GM19328 (cell line): ENCODE results near the gene HNF4A.
"Not testable (repeated sequence)": the region's sequence is repeated elsewhere in the genome, so short reads cannot be mapped to it uniquely, and the experiment has no call there.

Experiments
- ATAC-seq: cut with Tn5 transposase; IDR thresholded peaks from one replicate; pipeline ENCODE4 v1.9.1; 2021; ENCODE audit warnings: mild to moderate bottlenecking, moderate library complexity; ENCODE audit not compliant: unreplicated experiment

Gene HNF4A

DNA sequence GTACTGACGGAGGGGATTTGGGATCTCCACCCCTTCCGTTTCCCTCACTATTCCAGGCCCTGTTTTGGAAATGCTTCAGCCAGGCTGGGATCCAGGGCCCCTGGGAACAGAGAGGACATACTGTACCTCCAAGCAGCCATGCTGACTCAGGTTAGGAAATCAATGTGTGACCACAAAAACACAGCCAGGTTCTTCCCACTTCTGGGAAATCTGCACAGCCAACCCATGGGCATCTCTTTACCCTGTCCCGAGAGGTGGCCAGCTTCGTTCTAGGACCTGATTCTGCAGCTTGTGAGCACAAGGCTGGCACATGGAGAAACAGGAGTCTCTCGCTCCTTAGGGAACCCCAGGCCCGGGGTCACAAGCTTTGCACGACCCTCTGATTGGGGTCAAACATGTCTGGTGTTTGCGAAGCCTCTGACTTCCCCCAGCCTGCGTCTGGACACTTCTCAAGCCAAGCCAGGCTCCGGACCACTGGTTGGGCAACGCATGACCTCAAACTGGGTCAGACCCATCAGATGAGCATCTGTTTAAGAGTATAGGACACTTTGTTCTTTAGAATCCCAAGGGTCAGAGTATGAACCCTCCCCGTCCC, 111.9 kb downstream of the HNF4A start:
- no peak for ATAC-seq

- no peak for ATAC-seq
These were observed 112.7 kb downstream of the HNF4A start for GRCh38 chr20:44468044-44468782.

GRCh38 chr20:44470327-44470726, 114.8 kb downstream of the HNF4A start:
- ATAC-seq = no peak

DNA sequence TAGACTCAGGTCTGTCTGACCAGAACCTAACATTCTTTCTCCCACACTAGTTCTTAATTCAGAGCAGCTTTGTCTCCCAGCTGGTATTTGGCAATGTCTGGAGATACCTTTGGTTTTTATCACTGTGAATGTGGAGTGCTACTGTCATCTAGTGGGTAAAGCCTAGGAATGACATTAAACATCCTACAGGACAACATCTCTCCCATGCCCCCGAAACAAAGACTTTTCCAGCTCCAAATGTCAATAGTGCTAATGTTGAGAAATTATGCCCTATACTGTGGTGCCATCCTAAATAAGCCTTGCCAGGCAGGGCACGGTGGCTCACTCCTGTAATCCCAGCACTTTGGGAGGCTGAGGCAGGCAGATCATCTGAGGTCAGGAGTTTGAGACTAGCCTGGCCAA, 116.0 kb downstream of the HNF4A start:
- no peak for ATAC-seq

GRCh38 chr20:44472283-44472682, 116.8 kb downstream of the HNF4A start:
- ATAC-seq = not testable (repeated sequence)

DNA sequence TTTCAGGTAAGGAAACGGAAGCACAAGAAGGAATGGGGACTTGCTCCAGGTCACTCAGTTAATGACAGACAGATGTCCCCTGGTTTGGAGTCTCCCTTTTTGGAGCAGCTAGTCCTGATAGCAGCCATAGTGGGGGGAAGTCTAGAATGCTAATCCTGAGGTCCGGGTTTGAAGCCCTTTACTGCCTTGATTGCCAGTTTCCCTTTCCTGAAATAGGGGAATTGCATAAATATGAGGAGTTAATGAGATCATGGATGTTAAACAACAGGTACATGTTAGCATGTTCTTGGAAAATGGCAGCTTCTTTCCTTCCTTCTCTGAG, 119.8 kb downstream of the HNF4A start:
- no peak for ATAC-seq

DNA sequence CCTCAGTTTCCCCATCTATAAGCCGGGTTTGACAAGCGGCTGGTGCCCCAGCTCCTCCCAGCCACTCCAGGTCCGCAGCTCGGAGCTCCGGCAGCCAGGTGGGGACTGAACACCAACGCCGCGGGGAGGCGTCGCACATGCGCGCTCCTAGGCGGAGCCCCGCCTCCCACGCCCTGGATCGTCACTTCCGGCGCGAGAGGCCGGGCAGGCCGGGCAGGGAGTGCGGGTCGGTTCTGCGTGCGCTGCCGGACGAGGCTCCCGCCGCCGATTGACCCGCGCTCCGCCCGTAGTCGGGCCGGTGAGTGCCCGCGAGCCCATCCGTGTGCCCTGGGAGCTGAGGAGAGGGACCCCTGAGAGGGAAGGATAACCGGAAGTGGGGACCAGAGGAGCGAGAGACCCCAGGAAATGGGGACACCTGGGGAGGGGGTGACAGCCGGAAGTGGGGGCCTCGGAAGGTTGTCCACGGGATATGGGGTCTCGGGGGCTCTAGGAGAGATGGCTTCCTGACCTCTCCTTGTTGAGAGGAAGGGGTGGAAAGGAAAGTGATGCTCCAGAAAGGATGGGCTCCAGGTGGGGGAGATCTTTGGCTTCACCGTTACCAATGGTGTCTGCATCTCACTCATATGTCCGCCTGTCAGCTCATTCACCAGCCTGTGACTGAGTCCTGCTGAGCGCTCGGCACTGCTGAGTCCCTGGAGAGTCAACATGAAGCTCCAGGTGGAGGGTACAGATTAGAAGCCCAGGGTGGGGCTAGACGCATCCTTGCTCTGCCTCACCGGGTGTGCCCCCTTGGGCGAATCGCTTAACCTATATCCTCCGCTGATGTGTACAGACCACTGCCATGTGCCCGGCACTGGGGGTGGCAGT, 120.4 kb downstream of the HNF4A start, which contains the start of gene TTPAL:
TSS of gene TTPAL (plus strand) at position 181 of the 867 bp plus-strand sequence. CDS start 4,126 bp downstream, outside the sequence.
- peak; percentile 87 for ATAC-seq

DNA sequence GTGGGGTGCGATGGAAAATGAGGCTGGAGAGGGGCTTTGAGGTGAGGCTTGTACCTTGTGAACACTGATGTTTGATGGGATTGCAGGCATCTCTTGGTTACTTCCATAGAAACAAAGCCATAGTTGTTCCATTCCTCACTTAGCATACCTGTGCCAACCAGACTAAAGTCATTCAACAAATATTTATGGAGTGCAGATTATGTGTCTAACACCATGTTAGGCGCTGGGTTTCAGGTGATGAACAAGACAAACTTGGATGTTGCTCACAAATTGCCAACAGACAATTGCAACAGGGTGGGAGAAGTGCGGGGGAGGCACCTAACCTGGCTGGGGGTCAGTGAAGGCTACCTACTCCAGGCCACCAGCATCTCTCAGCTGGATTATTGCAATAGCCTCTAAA, 121.7 kb downstream of the HNF4A start:
- no peak for ATAC-seq

- no peak for ATAC-seq
These were observed 122.7 kb downstream of the HNF4A start for GRCh38 chr20:44478206-44478605.

GRCh38 chr20:44479643-44480042, 124.1 kb downstream of the HNF4A start:
- no peak for ATAC-seq

GRCh38 chr20:44480097-44480496, 124.6 kb downstream of the HNF4A start:
- no peak for ATAC-seq

DNA sequence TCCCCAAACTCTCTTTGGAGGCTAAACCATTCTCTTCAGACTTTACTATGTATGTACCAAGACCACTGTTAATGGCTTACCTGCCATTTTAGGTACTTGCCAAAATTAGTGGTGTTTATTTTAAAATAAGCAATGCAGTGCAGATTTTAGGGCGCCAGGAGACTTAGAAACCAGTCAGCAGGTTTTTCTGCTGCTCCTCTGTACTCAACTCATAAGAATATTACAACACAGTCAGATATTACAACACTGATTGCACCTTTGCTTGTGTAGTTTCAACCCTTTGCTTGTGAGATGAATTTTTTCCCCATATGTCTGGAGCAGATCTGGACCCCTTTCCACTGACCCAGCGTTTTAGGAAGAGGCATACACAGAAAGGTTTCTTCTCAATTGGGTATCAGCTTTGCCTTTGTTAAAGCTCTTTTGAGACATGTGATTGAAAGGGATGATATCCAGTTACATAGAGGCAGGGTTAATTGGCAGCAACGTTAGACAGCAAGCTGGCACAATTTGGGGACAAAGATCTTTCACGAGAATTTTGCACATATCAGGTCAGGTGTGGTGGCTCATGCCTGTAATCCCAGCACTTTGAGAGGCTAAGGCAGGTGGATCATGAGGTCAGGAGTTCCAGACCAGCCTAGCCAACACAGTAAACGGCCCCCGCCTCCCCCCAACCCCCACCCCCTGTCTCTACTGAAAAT, 126.4 kb downstream of the HNF4A start:
- ATAC-seq = no peak

DNA sequence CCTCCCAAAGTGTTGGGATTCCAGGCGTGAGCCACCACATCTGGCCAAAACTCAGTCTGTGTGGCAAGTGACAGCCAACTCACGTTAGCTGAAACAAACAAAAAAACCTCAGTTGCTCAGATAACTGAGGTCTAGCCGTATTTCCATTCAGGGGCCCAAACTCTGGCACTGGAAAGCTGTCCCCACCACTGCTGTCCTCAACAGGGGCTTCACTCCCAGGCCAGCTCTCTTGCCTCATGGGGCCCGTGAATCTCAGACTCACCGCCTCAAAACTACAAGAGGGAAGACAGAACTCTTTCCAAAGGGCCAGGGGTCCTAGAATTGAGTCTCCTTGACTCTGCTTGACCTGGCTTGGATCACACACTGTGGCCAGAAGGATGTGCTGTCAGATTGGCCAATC, 127.6 kb downstream of the HNF4A start:
- no peak for ATAC-seq
